Stimulated activated CD8-positive, alpha-beta memory T cell treated with anti-CD3 and anti-CD28 coated beads, Interleukin-4, amount 100 ng/mL, for 4 hours (primary cell): ENCODE results near the gene SCT.

Experiments used
- DNase-seq, 2 donors: peaks; one replicate each; pipeline ENCODE4 v3.0.0-alpha.2; 2020; ENCODE audit warnings: low read depth in 2 of 2, low spot score in 1 of 2

The SCT gene

DNA sequence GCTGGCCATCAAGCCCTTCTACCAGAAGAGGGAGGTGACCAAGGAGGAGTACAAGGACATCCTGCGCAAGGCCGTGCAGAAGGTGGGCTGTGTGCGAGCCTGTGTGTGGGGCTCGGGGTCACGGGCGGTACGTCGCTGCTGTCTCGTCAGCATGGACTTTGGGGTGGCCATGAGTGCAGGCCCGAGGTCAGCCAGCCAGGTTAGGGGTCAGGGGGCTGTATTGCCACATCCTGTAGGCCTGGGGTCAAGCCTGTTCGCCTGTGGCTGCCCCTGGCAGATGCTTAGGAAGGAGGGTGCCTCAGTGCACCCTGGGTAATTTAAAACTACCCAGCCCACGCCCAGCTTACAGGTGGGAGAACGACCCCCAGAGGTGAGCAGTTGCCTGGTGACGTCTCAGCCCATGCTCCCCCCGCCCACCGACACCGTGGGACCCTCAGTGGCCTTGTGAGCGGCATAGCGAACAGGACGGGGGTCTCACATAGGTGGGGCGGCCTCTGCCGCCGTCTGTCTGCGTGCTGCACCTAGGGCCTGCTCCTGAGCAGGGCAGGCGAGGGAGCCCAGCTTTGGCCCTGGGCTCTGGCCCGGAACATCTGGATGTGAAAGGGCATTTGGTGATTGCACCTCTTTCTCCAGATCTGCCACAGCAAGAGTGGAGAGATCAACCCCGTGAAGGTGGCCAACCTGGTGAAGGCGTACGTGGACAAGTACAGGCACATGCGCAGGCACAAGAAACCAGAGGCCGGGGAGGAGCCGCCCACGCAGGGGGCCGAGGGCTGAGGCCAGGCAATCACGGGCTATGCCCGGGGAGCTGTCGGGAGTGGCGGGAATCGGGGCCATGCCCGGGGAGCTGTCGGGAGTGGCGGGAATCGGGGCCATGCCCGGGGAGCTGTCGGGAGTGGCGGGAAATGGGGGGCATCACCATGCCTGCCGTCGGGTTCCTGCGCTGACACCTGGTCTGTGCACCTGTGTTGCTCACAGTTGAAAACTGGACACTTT is 15.7 kb downstream of the SCT start:
- DNase-seq = no peak

DNA sequence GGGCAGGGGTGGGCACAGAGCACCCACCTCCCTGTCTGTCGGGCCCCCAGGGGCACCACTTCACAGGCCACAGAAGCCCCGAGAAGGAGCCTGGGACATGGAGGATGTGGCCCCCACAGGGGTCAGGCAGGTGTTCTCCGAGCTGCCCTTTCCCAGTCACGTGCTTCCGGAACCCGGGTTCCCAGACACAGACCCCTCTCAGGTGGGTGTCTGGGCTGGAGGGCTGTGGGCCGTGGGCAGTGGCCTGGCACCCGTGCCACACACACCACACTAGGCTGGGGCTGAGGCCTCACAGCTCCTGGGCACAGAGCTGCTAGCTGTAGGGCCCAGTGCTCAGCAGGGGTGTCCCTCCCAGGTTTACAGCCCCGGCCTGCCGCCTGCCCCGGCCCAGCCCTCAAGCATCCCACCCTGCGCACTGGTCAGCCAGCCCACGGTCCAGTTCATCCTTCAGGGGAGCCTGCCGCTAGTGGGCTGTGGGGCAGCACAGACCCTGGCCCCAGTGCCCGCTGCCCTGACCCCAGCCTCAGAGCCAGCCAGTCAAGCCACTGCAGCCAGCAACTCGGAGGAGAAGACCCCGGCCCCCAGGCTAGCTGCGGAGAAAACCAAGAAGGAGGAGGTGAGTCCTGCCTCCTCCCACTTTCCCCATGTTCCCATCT is 16.7 kb downstream of the SCT start:
- no peak for DNase-seq

DNA sequence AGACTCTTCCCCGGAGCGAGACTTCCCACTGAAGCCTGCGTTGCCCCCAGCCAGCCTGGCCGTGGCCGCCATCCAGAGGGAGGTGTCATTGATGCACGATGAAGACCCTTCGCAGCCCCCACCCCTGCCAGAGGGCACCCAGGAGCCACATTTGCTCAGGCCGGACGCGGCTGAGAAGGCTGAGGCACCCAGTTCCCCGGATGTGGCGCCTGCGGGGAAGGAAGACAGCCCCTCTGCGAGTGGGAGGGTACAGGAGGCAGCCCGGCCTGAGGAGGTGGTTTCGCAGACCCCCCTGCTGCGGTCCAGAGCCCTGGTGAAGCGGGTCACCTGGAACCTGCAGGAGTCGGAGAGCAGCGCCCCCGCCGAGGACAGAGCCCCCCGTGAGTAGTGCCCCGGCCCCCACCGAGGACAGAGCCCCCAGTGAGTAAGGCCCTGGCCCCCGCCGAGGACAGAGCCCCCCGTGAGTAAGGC is 17.6 kb downstream of the SCT start:
- DNase-seq = no peak

GRCh38 chr11:608791-609251 is 18.2 kb downstream of the SCT start:
- no peak for DNase-seq

DNA sequence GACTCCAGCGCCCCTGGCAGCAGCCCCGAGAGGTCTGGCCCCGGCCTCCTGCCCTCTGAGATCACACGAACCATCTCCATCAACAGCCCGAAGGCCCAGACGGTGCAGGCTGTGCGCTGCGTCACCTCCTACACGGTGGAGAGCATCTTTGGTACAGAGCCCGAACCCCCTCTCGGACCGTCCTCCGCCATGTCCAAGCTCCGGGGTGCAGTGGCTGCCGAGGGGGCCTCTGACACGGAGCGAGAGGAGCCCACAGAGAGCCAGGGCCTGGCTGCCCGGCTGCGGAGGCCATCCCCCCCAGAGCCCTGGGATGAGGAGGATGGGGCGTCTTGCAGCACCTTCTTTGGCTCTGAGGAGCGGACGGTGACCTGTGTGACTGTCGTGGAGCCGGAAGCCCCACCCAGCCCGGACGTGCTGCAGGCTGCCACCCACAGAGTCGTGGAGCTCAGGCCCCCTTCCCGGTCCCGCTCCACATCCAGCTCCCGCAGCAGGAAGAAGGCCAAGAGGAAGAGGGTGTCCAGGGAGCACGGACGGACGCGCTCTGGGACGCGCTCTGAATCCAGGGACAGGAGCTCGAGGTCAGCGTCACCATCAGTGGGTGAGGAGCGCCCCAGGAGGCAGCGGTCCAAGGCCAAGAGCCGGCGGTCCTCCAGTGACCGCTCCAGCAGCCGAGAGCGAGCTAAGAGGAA is 18.9 kb downstream of the SCT start:
- DNase-seq = no peak

- DNase-seq = no peak
These were observed 19.8 kb downstream of the SCT start for GRCh38 chr11:607020-607780.

DNA sequence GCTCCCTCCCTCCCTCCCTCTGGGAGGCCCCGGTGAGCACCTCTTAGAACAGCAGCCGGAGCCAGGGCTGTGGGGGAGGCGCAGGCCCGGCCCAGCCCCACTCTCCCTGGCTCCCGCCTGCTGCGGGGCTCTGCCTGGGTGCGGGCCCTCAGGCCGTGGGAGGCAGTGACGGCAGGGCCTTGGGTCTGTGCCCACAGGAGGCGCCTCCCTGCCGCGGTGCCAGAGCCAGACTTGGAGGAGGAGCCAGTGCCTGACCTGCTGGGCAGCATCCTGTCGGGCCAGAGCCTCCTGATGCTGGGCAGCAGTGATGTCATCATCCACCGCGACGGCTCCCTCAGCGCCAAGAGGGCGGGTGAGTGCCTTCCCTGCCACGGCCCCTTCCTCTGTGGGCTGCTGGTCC is 20.7 kb downstream of the SCT start:
- DNase-seq = no peak

DNA sequence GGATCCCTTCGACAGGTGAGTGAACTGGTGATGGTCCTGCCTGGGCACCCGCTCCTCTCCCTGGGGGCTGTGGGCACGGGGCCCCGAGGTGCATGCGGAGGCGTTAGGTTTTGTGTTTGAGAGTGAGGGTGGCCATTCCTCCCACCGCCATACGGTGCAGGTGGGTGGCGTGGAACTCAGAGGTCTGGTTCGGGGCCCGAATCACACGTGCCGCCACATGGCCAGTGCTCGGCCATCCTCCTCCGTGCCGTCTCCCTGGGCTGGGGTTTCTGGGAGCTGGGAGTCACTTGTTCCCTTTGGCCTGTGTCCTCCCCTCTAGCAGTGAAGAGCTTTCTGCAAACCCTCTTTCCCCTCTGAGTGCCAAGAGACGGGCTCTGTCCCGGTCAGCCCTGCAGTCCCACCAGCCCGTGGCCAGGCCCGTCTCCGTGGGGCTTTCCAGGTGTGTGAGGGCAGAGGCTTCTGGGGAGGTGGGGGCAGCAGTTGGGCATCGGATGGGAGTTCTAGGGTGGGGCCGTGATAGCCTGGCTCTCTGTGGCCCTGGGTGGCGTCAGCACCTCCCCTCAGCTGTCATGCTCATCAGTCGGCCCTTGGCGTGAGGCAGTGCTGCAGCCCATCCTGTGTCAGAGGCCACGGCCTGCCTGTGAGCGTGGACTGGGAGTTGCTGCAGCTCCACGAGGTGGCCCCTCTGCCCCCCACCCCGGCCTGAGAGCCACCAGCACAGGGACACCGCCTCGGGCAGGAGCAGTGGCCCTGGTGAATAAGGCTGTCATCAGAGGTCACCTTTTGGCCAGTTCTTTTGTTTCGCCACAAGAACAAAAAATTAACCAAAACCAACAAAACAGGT is 21.5 kb downstream of the SCT start:
- no peak for DNase-seq

GRCh38 chr11:603154-603553 is 23.8 kb downstream of the SCT start:
- no peak for DNase-seq

GRCh38 chr11:601573-602245 is 25.3 kb downstream of the SCT start:
- DNase-seq = no peak

GRCh38 chr11:598005-598680 is 28.8 kb downstream of the SCT start:
- no peak for DNase-seq

GRCh38 chr11:597166-597725 is 29.7 kb downstream of the SCT start:
- DNase-seq = no peak

GRCh38 chr11:596374-596773 is 30.6 kb downstream of the SCT start:
- DNase-seq = no peak

GRCh38 chr11:595400-595799 is 31.6 kb downstream of the SCT start:
- DNase-seq = no peak

- DNase-seq = no peak
These were observed 33.6 kb downstream of the SCT start for GRCh38 chr11:593347-593746.

- no peak for DNase-seq
These were observed 34.1 kb downstream of the SCT start for GRCh38 chr11:592918-593317.

DNA sequence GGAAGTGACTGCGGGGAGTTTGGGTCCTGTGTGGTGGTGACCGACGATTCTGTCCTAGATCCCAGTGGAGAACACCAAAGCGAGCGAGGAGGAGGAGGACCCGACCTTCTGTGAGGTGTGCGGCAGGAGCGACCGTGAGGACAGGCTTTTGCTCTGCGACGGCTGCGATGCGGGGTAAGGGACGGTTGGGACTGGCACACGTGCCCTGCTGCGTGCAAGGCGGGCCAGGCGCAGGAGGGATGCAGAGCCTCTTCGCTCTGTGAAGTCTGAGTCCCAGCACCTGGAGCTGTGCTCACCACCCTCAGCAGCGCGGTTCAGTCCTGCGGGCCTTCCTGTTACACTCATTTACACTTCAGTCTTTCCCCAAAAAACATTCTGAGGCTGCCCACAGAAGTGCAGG is 34.5 kb downstream of the SCT start:
- DNase-seq = no peak

- DNase-seq = no peak
These were observed 36.0 kb downstream of the SCT start for GRCh38 chr11:590997-591396.

DNA sequence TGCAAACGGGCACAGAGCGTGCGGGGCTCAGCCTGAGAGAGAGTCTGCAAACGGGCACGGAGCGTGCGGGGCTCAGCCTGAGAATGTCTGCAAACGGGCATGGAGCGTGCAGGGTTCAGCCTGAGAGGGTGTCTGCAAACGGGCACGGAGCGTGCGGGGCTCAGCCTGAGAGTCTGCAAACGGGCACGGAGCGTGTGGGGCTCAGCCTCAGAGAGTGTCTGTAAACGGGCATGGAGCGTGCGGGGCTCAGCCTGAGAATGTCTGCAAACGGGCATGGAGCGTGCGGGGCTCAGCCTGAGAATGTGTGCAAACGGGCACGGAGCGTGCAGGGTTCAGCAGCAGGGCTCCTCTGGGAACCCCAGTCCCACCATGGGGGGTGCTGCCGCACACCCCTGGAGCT is 37.2 kb downstream of the SCT start:
- no peak for DNase-seq
